A673 (cell line): ENCODE data around the gene UNKL.

Experiments used
- EZH2 ChIP-seq: fragments of 200-600 bp; sonication (generic); IDR thresholded peaks from 2 replicates; pipeline ENCODE4 v1.6.1; 2017; ENCODE audit warnings: borderline replicate concordance, low read depth, mild to moderate bottlenecking, mixed read lengths, antibody characterized with exemption, low read length; ENCODE audit not compliant: poor library complexity, severe bottlenecking
- TF ChIP-seq, protein P1 (sequence below): fragments of 300-800, 200-600 bp; sonication (generic); conservative IDR thresholded peaks from 2 replicates; pipeline ENCODE4 v1.5.1; 2017; ENCODE audit warnings: low read depth, mild to moderate bottlenecking, antibody characterized with exemption, low read length, moderate library complexity, mixed read lengths

DNA sequence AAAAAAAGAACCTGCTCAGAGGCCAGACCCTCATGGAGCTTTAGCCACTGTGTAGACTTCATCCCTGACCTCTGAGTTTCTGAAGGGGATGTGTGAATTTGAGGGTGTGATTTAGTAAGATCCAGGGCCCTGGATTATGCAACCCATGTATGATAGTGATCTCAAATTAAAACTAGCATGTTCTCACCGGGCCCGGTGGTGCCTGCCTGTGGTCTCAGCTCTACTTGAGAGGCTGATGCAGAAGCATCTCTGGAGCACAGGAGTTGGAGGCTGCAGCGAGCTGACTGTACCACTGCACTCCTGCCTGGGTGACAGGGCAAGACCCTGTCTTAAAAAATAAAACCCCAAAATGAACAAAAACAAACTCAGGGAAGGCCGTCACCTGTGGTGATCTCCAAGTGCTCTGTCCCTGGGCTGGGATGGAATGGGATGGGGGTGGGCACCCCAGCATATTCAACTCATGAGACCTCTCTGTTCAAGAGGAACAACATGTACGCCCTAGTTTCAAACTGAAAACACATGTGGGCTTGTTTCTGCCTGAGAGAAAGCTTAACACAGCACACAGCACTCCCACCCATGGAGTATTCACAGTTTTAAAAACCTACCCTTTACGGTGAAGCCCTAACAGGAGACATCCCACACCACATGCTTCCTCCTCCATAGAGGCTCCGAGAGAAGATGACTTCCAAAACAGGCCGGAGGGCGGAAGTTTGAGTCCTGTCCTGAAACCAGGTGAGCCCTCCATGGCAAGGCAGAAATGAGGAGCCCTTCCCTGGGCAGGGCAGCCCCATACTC, 32.7 kb downstream of the UNKL start:
- TF ChIP-seq, protein P1, sequence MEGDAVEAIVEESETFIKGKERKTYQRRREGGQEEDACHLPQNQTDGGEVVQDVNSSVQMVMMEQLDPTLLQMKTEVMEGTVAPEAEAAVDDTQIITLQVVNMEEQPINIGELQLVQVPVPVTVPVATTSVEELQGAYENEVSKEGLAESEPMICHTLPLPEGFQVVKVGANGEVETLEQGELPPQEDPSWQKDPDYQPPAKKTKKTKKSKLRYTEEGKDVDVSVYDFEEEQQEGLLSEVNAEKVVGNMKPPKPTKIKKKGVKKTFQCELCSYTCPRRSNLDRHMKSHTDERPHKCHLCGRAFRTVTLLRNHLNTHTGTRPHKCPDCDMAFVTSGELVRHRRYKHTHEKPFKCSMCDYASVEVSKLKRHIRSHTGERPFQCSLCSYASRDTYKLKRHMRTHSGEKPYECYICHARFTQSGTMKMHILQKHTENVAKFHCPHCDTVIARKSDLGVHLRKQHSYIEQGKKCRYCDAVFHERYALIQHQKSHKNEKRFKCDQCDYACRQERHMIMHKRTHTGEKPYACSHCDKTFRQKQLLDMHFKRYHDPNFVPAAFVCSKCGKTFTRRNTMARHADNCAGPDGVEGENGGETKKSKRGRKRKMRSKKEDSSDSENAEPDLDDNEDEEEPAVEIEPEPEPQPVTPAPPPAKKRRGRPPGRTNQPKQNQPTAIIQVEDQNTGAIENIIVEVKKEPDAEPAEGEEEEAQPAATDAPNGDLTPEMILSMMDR = no peak
- TF ChIP-seq EZH2 = no peak
